Kasumi-1 (cell line): Measurements from ENCODE around the gene TTLL11.

ENCODE experiments used
- DNase-seq, 2 experiments: peaks; one replicate each; lab custom pipeline; 2025; lab: John Stamatoyannopoulos, UW

The TTLL11 gene

DNA sequence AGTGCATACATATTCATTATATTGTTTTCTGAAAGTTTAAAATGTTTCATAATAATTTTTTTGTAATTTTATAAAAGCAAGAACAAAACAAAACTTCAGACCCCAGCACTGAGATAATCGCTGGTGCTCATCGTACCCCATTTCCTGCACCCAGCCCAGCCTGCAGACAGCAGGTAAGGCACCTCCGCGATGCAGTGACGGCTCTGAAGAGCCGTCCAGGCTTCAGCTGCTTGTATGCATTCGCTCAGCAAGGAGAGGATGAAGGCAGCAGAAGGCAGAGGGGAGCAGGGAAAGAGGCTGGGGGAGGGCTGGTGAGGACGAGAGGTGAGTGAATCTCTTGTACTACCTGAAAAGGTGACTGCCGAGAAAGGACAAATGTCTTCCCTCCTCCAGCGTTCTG lies 153.5 kb downstream of the TTLL11 start:
- DNase-seq: no peak

- no peak for DNase-seq
Observed at GRCh38 chr9:121938621-121939020, 154.5 kb downstream of the TTLL11 start.

DNA sequence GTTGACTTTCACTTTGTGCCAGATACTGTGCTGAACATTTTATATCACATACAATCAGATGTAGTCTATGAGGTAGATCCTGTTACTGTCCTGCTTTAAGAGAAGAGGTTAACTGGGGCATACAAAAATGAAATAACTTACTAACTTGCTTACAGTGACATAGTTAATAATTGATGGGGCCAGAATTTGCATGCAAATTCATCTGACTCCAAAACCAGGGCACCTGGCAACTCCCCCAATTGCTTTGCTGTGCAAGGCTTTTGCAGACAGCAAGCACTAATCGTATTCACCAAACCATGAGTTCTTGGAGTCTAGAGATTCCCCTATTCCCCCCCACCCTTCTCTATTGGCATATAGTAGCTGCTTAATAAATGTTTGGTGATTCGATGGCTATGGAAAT lies 155.9 kb downstream of the TTLL11 start:
- DNase-seq: no peak

GRCh38 chr9:121935739-121936138 lies 157.4 kb downstream of the TTLL11 start:
- DNase-seq: no peak

DNA sequence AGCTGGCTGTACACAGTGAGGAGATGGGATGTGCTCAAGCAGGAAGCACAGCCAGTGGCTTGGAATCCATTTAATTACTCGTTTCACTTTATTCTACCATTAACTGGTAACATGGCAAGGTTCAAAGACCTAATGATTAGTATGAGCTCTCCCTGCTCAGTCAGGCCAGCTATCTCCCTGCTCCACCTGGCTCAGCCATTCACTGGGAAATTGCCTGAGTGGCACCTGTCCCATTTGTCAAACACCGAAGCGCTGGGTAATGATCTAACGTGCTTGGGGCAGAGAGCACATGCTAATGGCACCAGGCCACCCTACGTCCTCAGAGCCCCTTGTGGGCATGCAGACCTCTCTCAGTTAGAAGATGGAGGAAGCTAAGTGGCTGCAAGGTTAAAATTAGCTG lies 162.2 kb downstream of the TTLL11 start:
- DNase-seq: no peak

- no peak for DNase-seq
Observed at GRCh38 chr9:121929893-121930875, 162.9 kb downstream of the TTLL11 start.

DNA sequence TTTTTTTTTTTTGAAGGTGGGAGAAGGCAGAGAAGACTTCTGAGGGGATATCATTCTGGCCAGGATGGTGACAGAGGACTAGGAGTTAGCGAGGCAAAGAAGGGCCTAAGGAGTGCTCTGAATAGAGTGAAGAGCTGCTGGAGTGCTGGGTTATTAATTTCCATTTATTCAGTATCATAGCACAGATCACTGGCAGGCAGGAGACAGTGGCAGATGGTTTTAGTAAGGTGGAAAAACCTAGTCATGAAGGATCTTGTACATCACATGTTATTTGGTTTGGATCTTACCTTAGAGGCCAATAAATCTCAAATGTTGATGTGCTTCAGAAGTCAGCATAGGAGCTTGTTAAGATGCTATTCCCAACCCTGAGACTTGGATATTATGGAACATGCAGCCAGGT lies 165.5 kb downstream of the TTLL11 start:
- no peak for DNase-seq

DNA sequence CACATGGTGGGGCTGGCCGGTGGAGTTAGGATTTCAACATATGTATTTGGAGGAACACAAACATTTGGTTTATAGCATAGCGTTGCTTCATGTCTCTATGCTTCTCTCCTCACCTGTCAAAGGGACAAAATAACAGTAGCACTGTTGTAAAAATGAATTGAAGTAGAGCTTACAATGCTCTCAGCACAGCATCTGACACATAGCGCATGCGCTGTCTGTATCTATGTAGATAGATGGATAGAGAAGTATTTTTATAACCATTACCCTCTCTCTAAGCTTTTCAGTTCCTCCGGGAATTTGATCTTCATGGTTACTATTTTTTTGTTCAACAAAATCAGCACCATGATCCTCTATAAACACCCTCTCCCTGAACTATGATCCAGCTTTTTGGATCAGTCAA lies 166.0 kb downstream of the TTLL11 start:
- no peak for DNase-seq

- DNase-seq: no peak
Observed at GRCh38 chr9:121926351-121926801, 166.7 kb downstream of the TTLL11 start.

DNA sequence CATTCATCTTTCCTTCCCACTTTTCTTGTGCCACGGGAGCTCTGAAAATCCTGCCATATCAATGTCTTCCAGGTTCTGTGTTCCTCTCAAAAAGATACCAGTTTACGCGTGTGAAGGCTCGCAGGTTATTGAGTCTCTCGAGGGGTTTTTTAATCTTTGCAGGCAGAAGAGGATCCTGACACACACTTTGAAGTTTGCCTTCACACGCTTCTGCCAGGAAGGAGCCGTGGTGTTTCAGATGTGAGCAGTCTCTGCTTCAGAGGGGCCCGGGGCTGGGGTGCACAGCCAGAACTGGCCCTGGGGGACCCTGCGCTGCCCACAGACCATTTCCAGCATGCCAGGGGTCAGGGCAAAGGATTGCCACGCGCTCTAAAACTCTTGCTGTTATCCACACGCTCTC lies 167.2 kb downstream of the TTLL11 start:
- DNase-seq: no peak

DNA sequence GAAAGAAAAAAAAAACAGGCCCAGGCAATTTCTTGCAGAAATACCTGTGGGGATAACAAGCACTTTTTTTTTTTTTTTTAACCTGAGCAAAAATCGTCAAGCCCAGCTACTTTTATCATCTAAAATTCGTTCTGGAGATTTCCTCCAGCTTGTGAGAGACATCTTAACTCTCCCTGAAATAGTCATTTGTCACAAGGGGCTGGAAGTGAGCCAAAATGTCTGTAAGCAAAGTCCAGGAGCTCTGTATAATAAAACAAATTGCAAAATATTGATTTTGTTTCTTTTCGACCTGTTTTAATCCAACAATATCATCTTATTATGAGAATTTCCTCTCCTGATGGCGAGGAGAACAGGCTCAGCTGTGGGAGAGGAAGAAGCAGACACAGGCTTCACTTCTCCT lies 168.4 kb downstream of the TTLL11 start:
- DNase-seq: no peak

DNA sequence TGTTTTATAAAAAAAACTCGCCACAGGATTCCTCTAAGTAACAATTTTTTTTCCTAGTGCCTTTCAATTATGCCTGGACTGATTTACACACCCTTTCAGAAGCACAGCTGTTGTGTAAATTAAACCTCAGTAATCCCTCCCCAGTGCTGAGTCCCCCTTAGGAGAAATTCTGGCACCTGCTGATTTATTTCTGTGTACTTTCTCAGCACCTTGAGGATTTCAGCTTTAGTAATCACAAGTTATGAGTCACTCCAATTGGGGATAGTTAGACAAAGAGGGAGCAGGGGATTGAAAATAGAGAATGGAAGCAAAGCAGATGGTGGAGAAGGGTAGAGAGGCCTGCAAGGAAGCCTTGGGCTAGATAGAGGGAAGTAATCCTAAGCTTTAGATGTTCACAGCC lies 171.7 kb downstream of the TTLL11 start:
- no peak for DNase-seq

- DNase-seq: no peak
Observed at GRCh38 chr9:121917375-121918335, 175.5 kb downstream of the TTLL11 start.

DNA sequence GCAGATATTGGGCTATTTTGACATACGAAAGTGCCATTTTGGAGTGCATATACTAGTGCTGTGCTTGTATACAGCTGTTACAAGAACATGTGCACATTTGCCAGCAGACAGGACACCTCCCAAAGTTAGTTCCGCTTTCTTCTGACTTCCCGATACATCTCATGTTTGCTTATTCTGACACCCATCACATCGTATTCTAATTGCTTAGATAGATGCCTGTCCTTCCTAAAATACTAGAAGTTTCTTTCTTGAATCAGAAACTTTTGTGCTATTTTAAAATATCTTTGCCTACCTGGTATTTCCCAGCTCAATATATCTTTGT lies 177.8 kb downstream of the TTLL11 start:
- DNase-seq: peak; percentile 81 to 89

- no peak for DNase-seq
Observed at GRCh38 chr9:121914604-121915303, 178.4 kb downstream of the TTLL11 start.

DNA sequence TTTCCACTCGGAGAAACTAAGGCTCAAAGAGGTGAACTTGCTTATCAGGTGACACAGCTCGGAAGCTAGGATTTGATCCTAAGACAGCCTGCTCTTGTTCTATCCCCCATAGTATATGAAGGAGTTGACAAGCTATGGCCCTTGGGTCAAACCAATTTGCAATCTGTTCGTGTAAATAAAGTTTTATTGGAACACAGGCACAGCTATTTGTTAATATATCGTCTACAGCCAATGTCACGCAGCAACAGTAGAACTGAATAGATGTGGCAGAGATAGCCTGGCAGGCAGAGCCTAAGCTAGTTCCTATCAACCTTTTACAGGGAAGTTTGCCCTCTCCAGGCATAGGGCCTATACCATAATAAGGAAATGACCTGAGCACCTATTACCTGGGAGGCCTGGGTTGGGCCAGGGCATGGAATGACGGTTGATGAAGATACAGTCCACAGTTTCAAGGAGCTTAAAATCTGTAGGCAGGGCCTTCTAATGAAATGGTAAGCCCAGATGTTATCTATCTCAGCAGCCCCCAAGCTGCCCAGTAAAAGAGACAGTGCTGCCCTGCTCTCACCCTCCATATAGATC lies 179.0 kb downstream of the TTLL11 start:
- no peak for DNase-seq

DNA sequence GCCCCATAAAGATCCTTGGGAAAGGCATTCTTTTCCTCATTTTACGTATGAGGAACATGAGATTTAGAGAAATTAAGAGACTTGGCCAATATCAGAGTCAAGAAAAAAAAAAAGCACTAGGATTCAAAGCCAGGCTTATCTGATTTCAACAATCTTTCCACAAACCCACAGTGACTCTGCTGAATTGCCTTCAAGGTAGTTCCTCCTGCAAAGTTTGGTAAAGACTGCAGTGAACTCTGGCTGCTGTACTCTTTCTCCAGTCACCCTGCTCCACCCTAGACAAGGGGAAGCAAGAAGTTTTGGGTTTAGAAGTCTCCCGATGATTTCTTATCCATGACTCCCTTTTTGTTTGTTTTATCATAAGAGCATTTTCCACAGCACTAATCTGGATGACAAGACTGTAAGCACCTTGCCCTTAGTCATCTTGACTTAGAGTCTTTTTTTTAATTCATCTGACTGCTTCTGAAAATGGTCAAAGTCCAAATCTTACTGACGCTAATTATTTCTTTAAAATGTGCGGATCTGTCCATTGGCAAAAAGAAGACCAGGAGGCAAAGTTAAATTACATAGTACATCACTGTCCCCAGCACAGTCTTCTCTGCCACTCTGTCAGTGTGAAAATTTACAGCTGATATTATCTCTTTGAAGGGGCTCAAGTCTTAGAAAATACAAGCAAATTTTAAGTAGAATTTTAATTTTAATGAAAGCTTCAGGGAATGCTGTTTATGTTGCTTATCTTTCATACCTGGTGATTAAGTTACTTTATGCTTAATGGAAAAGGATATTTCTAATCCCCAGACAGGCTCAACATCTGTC lies 180.1 kb downstream of the TTLL11 start:
- no peak for DNase-seq

DNA sequence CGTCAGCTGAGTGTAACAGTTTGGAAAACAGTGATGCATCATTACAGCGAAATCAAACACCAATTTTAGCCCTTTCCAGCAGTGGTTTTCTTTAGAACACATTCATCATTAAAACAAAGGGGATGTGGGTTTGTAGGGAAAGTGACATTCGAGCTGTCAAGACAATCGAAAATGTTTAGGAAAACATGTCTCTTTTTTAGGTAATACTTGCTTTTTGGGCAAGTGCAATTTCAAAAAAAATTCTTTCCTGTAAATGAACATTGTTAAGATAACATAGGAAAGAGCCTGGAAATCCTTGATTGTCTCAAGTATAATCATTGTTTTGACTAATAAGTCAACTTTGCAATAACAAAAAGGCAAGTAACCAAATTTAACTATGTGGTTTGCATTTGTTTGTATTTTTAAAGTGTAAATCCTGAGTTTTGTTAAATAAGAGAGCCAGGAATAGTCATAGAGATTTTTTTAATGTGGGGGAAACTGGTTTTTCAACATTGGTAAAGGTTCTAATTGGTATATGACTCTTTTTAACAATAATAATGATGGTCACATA lies 182.5 kb downstream of the TTLL11 start:
- DNase-seq: no peak

DNA sequence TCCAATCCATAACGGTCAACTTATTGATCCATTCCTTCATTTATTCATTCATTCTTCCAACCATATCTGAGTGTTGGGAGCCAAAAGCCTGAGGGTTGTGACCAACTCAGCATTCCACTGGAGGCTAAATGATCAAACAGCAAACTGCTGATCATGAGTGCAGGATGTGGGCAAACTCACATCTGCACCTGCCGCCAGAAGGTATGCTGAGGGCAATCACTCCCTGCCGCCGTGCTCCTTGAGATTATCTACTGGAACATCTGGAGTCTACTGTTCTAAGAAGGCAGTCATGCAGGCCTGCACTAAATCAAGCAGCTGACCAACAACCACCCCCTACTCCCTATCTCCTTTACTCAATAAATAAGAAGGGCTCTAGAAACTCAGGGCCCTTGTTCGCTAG lies 184.0 kb downstream of the TTLL11 start:
- no peak for DNase-seq

GRCh38 chr9:121906074-121906870 lies 186.8 kb downstream of the TTLL11 start:
- no peak for DNase-seq
